T-helper 1 cell (primary cell): Measurements from ENCODE around the gene CTNNA1.
"Not testable (repeated sequence)": the region's sequence is repeated elsewhere in the genome, so short reads cannot be mapped to it uniquely, and the experiment has no call there.

Experiments
- DNase-seq, 5 donors: peaks; one replicate each; pipeline ENCODE4 v3.0.0-alpha.2; 2012 to 2020

Gene CTNNA1

DNA sequence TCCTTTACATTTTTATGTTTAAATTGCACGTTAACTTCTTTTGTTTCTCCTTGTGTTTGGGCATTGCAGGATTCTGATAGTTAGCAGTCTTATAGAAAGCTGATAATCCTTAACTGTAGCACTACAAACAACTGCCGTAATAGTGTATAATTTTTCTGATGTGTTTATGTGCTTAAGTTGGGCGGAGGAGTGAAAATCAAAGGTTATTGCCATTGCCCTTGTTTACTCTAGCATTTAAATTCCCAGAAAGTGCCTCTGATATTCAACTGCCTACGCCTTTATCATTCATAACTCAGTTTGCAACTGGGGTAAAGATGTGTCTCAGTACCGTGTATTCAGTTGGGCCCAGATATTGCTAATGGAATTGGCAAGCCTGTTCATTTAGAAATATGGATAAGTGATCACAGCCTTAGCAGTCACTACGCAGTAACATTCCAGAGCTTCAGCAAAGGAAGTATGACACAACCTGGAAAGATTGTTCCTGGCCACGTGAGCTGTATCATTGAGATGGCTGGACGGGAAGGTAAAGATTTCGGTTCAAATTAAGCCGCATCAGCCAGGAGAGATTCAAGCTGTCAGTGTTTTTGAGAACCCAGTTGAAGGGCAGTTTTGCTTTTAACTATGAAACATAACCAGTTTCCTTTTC, 150.0 kb downstream of the CTNNA1 start:
- DNase-seq = no peak

- DNase-seq = no peak
Measured at GRCh38 chr5:138905541-138905940, 152.3 kb downstream of the CTNNA1 start.

DNA sequence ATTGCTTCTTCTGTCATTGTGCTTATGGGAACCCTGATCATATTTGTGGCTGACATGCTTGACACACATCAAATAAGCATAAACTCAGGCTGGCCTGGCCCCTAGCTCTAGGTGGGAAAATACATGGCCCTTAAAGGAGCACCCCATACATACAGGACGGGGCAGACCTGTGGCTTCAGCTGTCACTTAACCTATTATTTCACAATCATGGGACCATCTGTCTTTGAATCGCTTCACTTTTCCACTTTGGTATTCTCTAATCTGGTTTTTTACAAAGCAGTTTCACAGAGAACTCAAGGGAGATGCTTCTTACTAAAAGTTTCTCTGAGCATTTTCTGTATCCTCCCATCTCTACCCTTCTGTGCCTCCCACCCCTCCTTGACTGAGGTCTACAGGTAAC, 156.5 kb downstream of the CTNNA1 start:
- DNase-seq = no peak

GRCh38 chr5:138910546-138911185, 157.4 kb downstream of the CTNNA1 start:
- peak in 1 of 5 donors; percentile 36 for DNase-seq

GRCh38 chr5:138911441-138911840, 158.2 kb downstream of the CTNNA1 start:
- DNase-seq = no peak

- DNase-seq = no peak
Measured at GRCh38 chr5:138912093-138912492, 158.9 kb downstream of the CTNNA1 start.

- no peak for DNase-seq
Measured at GRCh38 chr5:138913773-138914172, 160.5 kb downstream of the CTNNA1 start.

DNA sequence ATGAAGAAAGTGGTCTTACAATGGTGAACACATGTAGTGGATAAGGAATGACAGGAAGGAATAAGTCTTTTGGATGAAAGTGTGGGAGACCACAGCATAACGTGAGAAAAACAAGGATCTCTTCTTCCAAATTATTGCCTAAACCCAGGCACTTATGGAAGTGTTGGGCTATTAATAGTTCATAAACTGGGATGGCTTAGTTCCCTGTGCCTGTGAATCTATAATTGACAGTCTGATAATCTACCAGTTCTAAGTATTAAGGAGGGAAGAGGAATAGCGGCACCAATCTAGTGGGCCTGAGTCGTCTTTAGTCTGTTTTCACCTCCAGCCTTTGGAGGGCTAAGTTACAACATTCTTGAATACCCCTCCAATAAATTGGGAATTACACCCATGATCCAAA, 161.1 kb downstream of the CTNNA1 start:
- DNase-seq = no peak

- DNase-seq = no peak
Measured at GRCh38 chr5:138918686-138919085, 165.5 kb downstream of the CTNNA1 start.

- DNase-seq = no peak
Measured at GRCh38 chr5:138920181-138920580, 167.0 kb downstream of the CTNNA1 start.

DNA sequence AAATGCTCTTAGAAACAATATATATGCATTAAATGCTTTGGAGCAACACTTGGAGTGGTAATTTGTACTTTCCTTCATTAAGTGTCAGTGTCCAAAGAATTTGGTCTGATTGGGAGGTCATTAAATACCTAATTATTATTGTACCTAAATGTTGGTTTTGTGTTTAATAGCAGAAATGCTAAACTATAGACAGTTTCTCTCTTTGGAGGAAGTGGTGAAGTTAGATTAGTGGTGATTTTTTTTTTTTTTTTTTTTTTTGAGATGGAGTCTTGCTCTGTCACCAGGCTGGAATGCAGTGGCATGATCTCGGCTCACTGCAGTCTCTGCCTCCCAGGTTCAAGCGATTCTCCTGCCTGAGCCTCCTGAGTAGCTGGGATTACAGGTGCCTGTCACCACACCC, 168.1 kb downstream of the CTNNA1 start:
- not testable (repeated sequence) for DNase-seq

- no peak for DNase-seq
Measured at GRCh38 chr5:138922494-138922893, 169.3 kb downstream of the CTNNA1 start.

DNA sequence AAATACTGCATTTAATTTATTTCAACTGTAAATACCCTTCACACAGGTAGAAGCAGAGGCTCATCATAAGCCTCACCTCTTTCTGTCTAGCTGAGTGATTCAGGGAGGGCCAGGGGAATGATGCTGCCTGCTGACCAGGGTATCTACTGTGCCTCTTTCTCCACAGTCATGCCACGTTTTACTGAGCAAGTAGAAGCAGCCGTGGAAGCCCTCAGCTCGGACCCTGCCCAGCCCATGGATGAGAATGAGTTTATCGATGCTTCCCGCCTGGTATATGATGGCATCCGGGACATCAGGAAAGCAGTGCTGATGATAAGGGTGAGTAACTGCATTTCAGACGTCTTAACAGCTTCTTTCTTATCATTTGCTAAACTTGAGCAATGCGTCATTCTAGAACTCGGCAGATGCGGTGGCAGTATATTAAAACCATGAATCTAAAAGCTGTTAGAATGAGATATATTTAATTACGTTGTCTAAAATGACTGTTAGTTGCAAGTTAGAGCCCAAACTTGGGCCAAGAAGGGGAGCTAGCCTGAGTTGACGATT, 171.9 kb downstream of the CTNNA1 start:
- no peak for DNase-seq

- DNase-seq = no peak
Measured at GRCh38 chr5:138926257-138926656, 173.0 kb downstream of the CTNNA1 start.

DNA sequence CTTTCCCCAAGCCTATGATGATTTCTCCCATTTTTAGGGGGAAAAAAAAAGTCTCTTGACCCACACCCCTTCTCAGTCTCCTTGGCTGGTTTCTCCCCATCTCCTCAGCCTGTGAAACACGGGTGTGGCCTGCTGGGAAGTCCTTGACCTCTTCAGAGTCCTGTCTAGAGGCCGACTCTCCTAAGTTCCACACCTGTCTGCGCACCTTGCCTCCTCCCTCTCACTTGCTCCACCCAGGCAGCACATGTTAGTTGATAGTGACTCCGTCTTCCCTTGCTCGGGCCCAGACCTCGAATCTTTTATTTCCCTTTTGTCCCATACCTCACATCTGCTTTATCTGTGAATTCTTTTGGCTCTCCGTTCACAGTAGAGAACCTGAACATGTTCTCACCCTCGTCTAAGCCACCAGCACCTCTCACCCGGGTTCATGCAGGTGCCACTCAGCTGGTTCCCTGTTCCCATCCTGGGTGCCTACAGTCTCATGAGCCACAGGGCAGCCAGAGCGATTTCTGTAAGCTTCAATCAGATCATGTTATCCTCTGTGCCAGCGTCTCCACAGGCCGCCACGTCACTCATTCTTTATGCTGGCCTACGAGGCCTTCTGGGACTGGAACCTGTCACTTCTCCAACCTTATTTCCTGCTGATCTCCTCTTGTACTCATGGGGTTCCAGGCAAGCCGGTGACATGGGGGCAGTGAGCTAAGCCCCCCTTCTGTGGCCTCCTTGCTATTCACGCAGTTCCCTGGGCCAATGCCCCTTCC, 173.6 kb downstream of the CTNNA1 start:
- DNase-seq = no peak

DNA sequence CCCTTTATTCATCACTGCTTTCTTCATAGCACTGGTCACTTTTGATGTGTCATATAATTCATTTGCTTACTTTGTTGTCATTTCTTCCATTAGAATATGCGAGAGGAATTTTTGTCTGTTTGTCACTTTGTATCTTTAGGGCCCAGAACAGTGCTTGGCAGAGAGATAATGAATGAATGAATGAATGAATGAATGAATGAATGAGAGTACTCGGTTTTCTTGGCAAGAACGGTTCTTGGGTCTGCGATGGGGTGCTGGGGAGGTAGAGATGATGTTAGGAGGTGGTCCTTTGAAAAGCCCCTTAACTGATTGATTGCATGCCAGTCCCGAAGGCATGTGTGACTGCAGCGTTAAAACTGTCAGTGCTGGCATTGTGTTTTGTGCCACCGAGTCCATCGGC, 174.3 kb downstream of the CTNNA1 start:
- no peak for DNase-seq

- DNase-seq = no peak
Measured at GRCh38 chr5:138927979-138928378, 174.8 kb downstream of the CTNNA1 start.

- no peak for DNase-seq
Measured at GRCh38 chr5:138929571-138929955, 176.3 kb downstream of the CTNNA1 start.

- no peak for DNase-seq
Measured at GRCh38 chr5:138930371-138931097, 177.3 kb downstream of the CTNNA1 start.

- DNase-seq = no peak
Measured at GRCh38 chr5:138932171-138932810, 179.1 kb downstream of the CTNNA1 start.

DNA sequence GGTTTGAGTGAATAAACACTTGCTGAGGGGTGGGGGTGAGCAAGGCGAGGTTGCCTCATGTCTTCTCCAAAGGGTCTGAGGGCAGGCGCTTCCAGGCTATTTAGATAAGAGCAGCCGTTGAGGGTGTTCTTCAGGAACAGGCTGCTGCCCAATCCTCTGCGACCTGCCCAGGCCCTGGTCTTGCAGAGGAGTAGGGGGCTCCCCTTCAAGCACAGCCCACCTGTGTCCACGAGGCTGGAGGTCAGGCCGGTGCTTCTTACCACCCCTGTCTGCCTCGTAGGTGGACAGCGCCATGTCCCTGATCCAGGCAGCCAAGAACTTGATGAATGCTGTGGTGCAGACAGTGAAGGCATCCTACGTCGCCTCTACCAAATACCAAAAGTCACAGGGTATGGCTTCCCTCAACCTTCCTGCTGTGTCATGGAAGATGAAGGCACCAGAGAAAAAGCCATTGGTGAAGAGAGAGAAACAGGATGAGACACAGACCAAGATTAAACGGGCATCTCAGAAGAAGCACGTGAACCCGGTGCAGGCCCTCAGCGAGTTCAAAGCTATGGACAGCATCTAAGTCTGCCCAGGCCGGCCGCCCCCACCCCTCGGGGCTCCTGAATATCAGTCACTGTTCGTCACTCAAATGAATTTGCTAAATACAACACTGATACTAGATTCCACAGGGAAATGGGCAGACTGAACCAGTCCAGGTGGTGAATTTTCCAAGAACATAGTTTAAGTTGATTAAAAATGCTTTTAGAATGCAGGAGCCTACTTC, 180.5 kb downstream of the CTNNA1 start:
- DNase-seq = no peak

GRCh38 chr5:138934971-138935370, 181.7 kb downstream of the CTNNA1 start:
- no peak for DNase-seq
